GM12874 (cell line): ENCODE data around the gene MSI2.

ENCODE experiments used
- TF ChIP-seq, protein P1 (sequence below): IDR thresholded peaks from 2 replicates; pipeline ENCODE4 v1.5.1; 2011; ENCODE audit warnings: low read depth, mild to moderate bottlenecking, control low read depth, low read length, moderate library complexity; ENCODE audit not compliant: insufficient read depth

The MSI2 gene

DNA sequence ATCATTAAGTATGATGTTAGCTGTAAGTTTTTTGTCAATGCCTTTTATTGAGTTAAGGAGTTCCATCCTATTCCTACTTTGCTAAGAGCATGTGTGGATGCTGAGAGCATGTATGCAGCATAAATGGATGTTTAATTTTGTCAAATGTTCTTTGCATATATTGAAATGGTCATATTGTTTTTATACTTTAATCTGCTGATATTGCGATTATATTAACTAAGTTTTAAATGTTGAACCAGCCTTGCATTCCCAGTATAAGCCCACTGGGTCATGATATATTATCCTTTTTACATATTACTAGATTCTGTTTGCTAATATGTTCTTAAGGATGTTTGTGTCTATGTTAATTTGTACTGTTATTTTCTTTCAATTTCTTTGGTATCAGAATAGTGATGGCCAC lies 435.6 kb downstream of the MSI2 start:
- TF ChIP-seq, protein P1, sequence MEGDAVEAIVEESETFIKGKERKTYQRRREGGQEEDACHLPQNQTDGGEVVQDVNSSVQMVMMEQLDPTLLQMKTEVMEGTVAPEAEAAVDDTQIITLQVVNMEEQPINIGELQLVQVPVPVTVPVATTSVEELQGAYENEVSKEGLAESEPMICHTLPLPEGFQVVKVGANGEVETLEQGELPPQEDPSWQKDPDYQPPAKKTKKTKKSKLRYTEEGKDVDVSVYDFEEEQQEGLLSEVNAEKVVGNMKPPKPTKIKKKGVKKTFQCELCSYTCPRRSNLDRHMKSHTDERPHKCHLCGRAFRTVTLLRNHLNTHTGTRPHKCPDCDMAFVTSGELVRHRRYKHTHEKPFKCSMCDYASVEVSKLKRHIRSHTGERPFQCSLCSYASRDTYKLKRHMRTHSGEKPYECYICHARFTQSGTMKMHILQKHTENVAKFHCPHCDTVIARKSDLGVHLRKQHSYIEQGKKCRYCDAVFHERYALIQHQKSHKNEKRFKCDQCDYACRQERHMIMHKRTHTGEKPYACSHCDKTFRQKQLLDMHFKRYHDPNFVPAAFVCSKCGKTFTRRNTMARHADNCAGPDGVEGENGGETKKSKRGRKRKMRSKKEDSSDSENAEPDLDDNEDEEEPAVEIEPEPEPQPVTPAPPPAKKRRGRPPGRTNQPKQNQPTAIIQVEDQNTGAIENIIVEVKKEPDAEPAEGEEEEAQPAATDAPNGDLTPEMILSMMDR = no peak

DNA sequence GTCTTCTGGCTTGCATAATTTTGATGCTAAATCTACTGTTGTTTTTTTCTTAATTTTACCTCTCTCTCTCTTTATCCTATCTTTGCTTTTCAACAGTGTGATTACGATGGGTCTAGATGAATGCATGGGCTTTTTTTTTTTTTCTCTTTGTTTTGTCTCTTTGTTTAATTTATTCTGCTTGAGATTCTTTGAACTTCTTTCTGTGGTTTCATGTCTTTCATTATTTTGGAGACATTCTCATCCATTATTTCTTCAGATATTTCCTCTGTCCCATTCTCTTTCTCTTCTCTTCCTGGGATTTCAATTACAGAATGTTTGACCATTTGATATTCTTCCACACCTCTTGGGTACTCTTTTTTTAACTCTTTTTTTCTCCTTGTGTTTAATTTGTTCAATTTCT lies 436.4 kb downstream of the MSI2 start:
- TF ChIP-seq, protein P1 = no peak

DNA sequence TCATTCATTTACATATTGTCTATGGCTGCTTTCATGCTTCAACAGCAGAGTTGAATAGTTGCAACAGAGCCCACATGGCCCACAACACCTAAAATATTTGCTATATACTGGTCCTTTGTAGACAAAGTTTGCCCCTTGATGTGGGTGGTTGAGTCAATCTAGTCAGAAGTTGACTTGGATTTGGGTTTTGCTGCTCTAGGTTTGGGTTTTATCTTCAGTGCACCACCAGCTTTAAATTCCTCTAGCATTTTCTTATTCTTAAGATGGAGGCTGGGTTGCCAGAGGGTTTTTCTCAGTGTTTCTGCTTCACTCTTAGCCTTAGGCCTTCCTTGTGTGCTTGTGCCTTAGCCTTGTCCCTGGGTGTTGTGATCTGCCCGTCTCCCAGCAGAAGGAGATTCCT lies 437.7 kb downstream of the MSI2 start:
- TF ChIP-seq, protein P1 = no peak

DNA sequence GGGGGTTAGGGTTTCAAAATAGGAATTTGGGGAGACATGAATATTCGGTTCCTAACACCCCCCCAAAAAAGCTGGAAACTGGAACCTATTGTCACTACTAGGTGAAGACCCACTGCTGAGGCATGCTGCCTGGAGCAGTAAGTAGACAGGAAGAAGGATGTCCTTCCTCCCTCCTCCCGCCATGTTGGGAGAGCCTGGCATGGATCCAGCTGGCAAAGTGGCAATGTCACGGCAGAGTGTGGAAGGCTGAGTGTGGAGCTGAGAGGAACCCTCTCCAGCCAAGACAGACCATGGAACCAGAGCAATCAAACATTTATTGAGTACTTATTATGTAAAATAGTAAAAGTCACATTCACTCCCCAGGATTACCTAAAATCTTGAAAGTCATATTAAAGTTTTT lies 439.7 kb downstream of the MSI2 start:
- TF ChIP-seq, protein P1 = no peak

DNA sequence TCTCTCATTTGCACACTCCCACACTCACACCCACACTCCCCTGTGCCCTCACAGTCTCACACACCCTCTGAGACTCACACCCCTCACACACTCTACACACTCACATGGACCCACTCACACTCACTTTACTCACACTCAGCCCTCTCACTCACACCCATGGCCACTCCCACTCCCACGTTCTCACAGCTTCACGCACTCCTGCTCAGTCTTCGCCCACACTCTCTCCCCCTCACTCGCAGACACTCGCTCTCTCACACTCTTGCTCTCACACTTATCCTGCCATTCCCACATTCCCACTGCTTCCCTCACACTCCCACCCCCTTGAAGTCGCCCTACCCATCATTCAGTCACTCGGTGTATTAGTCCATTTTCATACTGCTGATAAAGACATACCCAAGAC lies 440.9 kb downstream of the MSI2 start:
- TF ChIP-seq, protein P1 = no peak

DNA sequence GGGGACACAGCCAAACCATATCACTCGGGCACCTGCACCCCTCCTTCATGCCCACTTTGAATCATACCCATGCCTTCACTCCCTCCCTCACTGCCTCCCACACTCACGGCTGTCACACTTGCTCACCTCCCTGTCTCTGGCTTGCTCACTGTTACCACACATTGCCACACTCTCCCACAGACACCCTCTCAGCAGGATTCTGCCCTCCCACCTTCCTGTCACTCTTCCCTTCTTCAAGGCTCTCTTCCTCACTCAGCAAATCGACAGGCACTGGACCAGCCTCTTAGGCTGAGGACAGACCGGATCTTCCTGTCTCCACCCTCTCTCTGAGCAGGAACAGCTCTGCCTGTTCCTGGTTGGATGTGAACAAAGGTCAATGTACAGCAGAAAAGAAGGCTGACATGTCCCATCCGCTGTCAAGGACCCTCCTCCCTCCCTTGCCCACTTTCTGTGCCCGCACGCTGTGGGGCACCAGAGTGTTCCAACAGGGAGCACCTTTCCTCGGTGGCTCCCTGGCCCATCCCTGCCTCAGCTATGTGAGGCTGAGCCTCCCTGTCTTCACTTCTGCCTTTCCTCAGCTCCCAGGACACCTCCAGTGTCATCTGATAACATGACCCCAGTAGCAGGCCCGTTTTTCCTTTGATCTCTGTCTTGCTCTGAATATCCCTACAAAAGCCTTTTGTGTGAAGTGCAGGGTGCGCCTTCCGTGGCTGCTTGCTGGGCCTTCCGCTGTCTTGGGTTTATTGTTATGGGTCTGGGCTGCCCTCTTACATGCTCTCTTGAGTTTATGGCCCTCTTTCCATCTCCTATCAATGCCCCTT lies 441.8 kb downstream of the MSI2 start:
- TF ChIP-seq, protein P1 = no peak

DNA sequence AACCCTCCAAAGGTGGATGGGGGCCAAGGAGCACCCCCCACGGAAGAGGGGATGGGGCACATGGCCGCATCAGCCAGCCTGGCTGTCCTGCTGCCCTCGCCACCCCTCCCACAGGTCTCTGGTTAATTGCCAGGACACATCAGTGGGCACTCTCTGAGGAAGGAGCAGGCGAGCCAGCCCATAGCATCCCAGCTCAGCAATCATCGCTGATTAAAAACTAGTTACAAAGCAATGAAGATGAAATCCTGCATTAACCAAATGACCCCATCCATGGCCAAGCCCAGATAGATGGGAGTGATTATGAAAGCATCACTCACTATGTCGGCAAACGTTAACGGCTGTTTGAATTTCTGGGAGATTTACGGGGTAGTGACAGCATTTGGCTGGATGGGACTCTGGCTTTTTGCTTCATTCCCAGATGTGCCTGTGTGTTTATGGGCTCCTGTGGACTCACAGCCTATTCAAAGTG lies 443.5 kb downstream of the MSI2 start:
- TF ChIP-seq, protein P1 = no peak
